ENCODE results near the gene PFDN1.

DNA sequence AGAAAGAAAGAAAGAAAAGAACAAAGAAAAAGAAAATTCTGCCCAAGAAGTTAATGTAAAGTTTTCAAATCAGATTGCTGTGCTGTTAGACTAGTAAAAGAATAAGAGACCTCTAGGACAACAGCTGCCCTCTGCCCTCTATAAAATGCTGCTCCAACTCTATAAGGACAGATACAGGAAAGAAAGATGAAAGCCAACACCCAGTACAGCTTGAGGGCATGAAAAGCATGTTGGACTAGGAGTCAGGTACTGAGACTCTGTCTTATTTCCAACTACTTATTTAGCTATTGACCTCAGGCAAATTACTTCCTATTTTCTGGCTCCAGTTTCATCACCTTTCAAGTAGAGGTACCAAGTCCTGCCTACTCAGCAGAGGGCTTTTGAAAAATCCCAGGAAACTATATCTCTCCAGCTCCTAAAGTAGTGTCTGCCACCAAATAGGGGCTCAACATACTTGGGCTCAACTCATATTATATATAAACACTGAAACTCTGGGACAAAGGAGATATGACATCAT is 37.8 kb upstream of the PFDN1 start:
- TF ChIP-seq, protein P1, sequence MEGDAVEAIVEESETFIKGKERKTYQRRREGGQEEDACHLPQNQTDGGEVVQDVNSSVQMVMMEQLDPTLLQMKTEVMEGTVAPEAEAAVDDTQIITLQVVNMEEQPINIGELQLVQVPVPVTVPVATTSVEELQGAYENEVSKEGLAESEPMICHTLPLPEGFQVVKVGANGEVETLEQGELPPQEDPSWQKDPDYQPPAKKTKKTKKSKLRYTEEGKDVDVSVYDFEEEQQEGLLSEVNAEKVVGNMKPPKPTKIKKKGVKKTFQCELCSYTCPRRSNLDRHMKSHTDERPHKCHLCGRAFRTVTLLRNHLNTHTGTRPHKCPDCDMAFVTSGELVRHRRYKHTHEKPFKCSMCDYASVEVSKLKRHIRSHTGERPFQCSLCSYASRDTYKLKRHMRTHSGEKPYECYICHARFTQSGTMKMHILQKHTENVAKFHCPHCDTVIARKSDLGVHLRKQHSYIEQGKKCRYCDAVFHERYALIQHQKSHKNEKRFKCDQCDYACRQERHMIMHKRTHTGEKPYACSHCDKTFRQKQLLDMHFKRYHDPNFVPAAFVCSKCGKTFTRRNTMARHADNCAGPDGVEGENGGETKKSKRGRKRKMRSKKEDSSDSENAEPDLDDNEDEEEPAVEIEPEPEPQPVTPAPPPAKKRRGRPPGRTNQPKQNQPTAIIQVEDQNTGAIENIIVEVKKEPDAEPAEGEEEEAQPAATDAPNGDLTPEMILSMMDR (IDR thresholded peaks at IDR 0.05): no peak
- TF ChIP-seq POLR2A (IDR thresholded peaks at IDR 0.05) (no peak), EP300 (IDR thresholded peaks at IDR 0.05) (no peak), POLR2AphosphoS5 (IDR thresholded peaks at IDR 0.05) (no peak)

Measured in suprapubic skin (tissue), 4 donors.